Activated naive CD8-positive, alpha-beta T cell treated with anti-CD3 and anti-CD28 coated beads for 36 hours (primary cell): Measurements from ENCODE around the gene IVNS1ABP. TPM values are rescaled to one million over a fixed set of nuclear protein-coding genes. Genes with fewer than 3 reads are reported as not detected.
"Not testable (repeated sequence)": the region's sequence is repeated elsewhere in the genome, so short reads cannot be mapped to it uniquely, and the experiment has no call there.

Experiments
- DNase-seq: peaks from one replicate; pipeline ENCODE4 v3.0.0; 2021
- H3K27ac Mint-ChIP-seq: one replicate; pipeline ENCODE4 v1.8.0; 2022; ENCODE audit warnings: mild to moderate bottlenecking, moderate library complexity, mixed read lengths
- H3K27me3 Mint-ChIP-seq: one replicate; pipeline ENCODE4 v1.8.0; 2022; ENCODE audit warnings: mild to moderate bottlenecking, mixed read lengths
- H3K36me3 Mint-ChIP-seq: one replicate; pipeline ENCODE4 v1.8.0; 2021; ENCODE audit warnings: mild to moderate bottlenecking, mixed read lengths
- H3K4me1 Mint-ChIP-seq: one replicate; pipeline ENCODE4 v1.8.0; 2021; ENCODE audit warnings: mixed read lengths
- H3K4me3 Mint-ChIP-seq: one replicate; pipeline ENCODE4 v1.8.0; 2022; ENCODE audit warnings: mild to moderate bottlenecking, moderate library complexity, mixed read lengths
- H3K9me3 Mint-ChIP-seq: one replicate; pipeline ENCODE4 v1.8.0; 2022; ENCODE audit warnings: mixed read lengths
- total RNA-seq, 2 experiments: library from RNA; stranded (reverse); gene quantifications; one replicate each; pipeline ENCODE4 v1.2.3, GENCODE V29; 2021

IVNS1ABP gene
- total RNA-seq, 2 experiments from 2014 or later: 137 to 139 TPM

GRCh38 chr1:185262151-185262550 lies 54.9 kb downstream of the IVNS1ABP start:
- Mint-ChIP-seq H3K36me3 (peaks cover 10% of the 10 kb centered on the region), H3K4me1 (peaks cover 5% of the 10 kb centered on the region), H3K4me3 (no peak overlapping the region), H3K9me3 (peaks cover 5% of the 10 kb centered on the region), H3K27me3 (no peaks in the 10 kb centered on the region), H3K27ac (no peak overlapping the region)
- no peak for DNase-seq

DNA sequence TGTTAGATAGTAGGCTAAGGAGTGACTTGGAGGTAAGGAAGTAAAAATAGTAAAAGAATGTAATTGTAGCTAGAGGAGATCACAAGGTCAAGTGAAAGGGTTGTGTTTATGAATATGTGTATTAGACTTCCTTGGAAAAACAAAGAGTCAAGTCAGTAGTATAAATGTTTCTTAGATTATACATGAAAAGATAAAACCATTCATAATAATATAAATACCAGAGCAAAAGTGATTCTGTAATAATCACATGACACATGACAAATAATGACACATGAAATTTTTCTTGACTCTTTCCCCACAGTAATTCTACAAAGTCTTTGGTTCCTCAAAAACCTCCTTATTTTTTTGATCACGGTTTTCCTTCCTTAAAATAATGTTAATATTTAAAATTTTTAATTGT lies 56.4 kb downstream of the IVNS1ABP start:
- H3K27ac Mint-ChIP-seq: no peak overlapping the region
- no peaks in the 10 kb centered on the region for H3K27me3 Mint-ChIP-seq
- no peak for DNase-seq
- H3K4me3 Mint-ChIP-seq: no peak overlapping the region
- H3K4me1 Mint-ChIP-seq: peaks cover 5% of the 10 kb centered on the region
- peaks cover 10% of the 10 kb centered on the region for H3K36me3 Mint-ChIP-seq
- H3K9me3 Mint-ChIP-seq: peaks cover 5% of the 10 kb centered on the region

- Mint-ChIP-seq H3K4me1 (peaks cover 5% of the 10 kb centered on the region), H3K4me3 (no peak overlapping the region), H3K27ac (no peak overlapping the region), H3K36me3 (peaks cover 13% of the 10 kb centered on the region), H3K27me3 (no peaks in the 10 kb centered on the region), H3K9me3 (peaks cover 9% of the 10 kb centered on the region)
- no peak for DNase-seq
These were observed 58.4 kb downstream of the IVNS1ABP start for GRCh38 chr1:185258676-185259075.

DNA sequence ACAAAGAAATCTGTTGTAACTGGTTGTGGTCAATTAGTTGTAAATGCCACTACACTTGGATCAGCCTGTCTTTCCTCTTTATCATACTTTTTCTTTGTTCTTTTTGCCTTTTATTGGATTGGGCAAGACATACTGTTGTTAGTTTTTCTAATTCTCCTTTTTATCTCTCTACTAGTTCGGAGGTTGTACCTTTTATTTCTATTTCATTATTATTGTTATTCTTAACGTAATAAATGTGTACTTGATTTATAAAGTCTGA lies 59.2 kb downstream of the IVNS1ABP start:
- no peak overlapping the region for H3K27ac Mint-ChIP-seq
- H3K36me3 Mint-ChIP-seq: peaks cover 13% of the 10 kb centered on the region
- DNase-seq: no peak
- no peaks in the 10 kb centered on the region for H3K27me3 Mint-ChIP-seq
- no peak overlapping the region for H3K4me3 Mint-ChIP-seq
- peaks cover 9% of the 10 kb centered on the region for H3K9me3 Mint-ChIP-seq
- H3K4me1 Mint-ChIP-seq: peaks cover 5% of the 10 kb centered on the region

GRCh38 chr1:185257116-185257949 lies 59.7 kb downstream of the IVNS1ABP start:
- DNase-seq, H3K4me1 Mint-ChIP-seq, H3K27ac Mint-ChIP-seq, H3K27me3 Mint-ChIP-seq, H3K4me3 Mint-ChIP-seq, H3K9me3 Mint-ChIP-seq: not testable (repeated sequence)
- peaks cover 13% of the 10 kb centered on the region for H3K36me3 Mint-ChIP-seq

- not testable (repeated sequence) for H3K4me3 Mint-ChIP-seq, H3K4me1 Mint-ChIP-seq, H3K27me3 Mint-ChIP-seq, H3K36me3 Mint-ChIP-seq, H3K9me3 Mint-ChIP-seq, DNase-seq, H3K27ac Mint-ChIP-seq
These were observed 61.4 kb downstream of the IVNS1ABP start for GRCh38 chr1:185255595-185255994.

DNA sequence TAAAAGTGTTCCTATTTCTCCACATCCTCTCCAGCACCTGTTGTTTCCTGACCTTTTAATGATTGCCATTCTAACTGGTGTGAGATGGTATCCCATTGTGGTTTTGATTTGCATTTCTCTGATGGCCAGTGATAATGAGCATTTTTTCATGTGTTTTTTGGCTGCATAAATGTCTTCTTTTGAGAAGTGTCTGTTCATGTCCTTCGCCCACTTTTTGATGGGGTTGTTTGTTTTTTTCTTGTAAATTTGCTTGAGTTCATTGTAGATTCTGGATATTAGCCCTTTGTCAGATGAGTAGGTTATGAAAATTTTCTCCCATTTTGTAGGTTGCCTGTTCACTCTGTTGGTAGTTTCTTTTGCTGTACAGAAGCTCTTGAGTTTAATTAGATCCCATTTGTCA lies 64.6 kb downstream of the IVNS1ABP start:
- not testable (repeated sequence) for H3K9me3 Mint-ChIP-seq, H3K4me3 Mint-ChIP-seq, H3K27ac Mint-ChIP-seq, H3K36me3 Mint-ChIP-seq, H3K27me3 Mint-ChIP-seq, DNase-seq, H3K4me1 Mint-ChIP-seq

DNA sequence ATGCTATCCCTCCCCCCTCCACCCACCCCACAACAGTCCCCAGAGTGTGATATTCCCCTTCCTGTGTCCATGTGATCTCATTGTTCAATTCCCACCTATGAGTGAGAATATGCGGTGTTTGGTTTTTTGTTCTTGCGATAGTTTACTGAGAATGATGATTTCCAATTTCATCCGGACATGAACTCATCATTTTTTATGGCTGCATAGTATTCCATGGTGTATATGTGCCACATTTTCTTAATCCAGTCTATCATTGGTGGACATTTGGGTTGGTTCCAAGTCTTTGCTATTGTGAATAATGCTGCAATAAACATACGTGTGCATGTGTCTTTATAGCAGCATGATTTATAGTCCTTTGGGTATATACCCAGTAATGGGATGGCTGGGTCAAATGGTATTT lies 65.1 kb downstream of the IVNS1ABP start:
- not testable (repeated sequence) for H3K4me1 Mint-ChIP-seq, DNase-seq, H3K27me3 Mint-ChIP-seq, H3K9me3 Mint-ChIP-seq, H3K36me3 Mint-ChIP-seq, H3K27ac Mint-ChIP-seq, H3K4me3 Mint-ChIP-seq

- Mint-ChIP-seq H3K4me1 (peaks cover 6% of the 10 kb centered on the region), H3K27me3 (no peaks in the 10 kb centered on the region), H3K9me3 (peaks cover 4% of the 10 kb centered on the region), H3K36me3 (peaks cover 3% of the 10 kb centered on the region), H3K4me3 (no peak overlapping the region), H3K27ac (no peak overlapping the region)
- no peak for DNase-seq
These were observed 67.0 kb downstream of the IVNS1ABP start for GRCh38 chr1:185250063-185250462.

GRCh38 chr1:185249563-185249962 lies 67.5 kb downstream of the IVNS1ABP start:
- no peaks in the 10 kb centered on the region for H3K9me3 Mint-ChIP-seq
- no peaks in the 10 kb centered on the region for H3K36me3 Mint-ChIP-seq
- peaks cover 6% of the 10 kb centered on the region for H3K4me1 Mint-ChIP-seq
- H3K27me3 Mint-ChIP-seq: no peaks in the 10 kb centered on the region
- no peak overlapping the region for H3K4me3 Mint-ChIP-seq
- no peak overlapping the region for H3K27ac Mint-ChIP-seq
- no peak for DNase-seq

Other genes starting within 250 kb of the IVNS1ABP start
- 10 to 100 TPM; 23.1 to 27.7 TPM for gene TRMT1L, start 160.3 kb downstream of the IVNS1ABP start, total RNA-seq
- 1 to 10 TPM; 1.4 to 1.8 TPM for gene SWT1, start 160.1 kb downstream of the IVNS1ABP start, total RNA-seq